OCI-M2 (cell line): ENCODE measurements around the gene PI4KA.

Source experiments
- DNase-seq: peaks from one replicate; lab custom pipeline; 2025; ENCODE audit not compliant: unreplicated experiment; lab: John Stamatoyannopoulos, UW

The PI4KA gene

DNA sequence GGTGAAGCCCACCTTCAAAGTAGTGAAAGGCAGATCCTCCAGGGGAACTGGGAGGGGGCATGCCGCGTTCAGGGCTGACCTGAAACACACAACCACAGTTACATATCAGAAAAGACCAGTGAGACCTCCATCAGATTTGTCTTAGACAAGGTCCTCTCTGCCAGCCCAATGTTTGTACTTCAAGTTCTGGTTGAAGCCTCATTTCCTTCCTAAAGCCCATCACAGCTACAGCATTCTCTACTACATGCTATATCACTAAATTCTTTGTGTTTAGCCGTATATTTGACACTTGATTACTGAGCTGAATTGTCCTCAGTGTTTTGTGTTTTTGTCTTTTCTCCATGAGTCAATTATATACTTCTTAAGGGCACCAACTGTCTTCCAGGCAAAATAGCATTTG, 40.1 kb downstream of the PI4KA start:
- DNase-seq, result no peak

DNA sequence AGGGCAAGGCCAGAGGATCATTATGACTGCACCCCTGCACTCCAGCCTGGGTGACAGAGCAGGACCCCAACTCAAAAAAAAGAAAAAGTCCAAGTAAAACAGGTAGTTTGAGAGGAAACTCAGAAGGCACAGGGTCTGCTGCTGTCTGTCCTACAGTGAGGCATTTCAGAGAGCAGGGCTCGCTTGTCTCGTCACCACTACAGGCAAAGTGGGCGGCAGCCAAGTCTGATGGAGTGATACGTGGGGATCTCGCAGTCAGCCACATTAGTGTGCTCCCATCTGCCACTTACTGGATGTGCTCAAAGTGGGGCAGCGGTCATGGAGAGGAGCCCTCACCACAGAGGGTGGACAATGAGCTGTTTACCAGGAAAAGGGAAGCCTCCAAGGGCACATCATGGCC, 42.1 kb downstream of the PI4KA start:
- DNase-seq, result no peak

DNA sequence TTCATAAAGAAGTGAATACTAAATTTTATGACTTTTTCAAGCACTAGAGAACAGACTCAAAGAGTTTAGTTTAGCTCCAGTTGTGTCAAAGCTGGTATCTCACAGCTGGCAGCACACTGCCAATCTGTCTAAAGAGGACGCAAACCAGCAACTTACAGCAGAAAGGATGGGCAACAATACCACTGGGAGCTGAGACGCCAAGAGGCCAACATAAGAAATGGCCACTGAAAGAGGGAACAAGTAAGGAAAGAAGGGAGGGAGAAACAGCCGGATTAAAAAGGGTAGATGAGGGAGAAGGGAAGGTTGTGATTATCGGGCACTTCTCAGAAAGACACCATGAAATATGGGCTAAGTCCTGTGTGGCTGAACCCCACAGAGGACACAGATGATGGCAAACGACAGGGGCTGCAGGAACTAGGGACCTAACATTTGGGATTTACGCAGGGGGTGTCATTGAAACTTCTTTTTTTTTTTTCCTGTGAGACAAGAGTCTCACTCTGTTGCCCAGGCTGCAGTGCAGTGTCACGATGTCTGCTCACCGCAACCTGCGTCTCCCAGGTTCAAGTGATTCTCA, 43.0 kb downstream of the PI4KA start:
- no peak for DNase-seq

DNA sequence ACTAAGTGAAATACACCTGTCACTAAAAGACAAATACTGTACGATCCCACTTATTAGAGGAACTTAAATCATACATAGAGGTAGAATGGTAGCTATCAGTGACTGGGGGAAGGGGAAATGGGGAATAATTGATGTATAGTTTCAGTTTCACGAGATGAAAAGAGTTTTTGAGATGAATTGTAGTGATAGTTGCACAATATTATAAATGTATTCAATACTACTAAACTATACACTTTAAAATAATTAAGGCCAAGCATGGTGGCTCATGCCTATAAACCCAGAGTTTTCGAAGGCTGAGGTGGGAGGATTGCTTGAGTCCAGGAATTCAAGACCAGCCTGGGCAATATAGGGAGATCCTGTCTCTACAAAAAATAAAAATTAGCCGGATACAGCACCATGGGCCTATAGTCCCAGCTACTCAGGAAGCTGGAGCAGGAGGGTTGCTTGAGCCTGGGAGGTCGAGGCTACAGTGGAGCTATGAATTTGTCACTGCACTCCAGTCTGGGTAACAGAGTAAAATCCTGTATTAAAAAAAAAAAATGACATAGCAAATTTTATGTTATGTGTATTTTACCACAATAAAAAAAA, 44.3 kb downstream of the PI4KA start:
- DNase-seq, result no peak

DNA sequence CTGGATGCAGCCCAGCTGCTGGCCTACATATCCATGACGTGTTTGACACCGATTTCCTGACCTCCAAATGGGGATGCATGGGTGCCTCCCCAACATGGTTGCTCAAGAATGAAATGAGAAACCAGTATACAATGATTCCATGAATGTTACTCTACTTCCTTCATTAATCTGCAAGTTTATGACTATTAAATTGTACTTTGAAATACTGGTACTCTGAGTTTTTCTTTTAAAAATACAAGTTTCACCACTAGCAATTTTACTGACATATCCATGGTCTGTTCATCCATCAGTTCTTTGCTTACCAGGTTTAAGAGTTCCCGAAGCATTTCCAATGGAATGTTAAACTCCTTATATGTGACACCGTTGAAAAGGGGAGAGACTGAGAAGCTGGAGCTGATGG, 45.6 kb downstream of the PI4KA start:
- no peak for DNase-seq

DNA sequence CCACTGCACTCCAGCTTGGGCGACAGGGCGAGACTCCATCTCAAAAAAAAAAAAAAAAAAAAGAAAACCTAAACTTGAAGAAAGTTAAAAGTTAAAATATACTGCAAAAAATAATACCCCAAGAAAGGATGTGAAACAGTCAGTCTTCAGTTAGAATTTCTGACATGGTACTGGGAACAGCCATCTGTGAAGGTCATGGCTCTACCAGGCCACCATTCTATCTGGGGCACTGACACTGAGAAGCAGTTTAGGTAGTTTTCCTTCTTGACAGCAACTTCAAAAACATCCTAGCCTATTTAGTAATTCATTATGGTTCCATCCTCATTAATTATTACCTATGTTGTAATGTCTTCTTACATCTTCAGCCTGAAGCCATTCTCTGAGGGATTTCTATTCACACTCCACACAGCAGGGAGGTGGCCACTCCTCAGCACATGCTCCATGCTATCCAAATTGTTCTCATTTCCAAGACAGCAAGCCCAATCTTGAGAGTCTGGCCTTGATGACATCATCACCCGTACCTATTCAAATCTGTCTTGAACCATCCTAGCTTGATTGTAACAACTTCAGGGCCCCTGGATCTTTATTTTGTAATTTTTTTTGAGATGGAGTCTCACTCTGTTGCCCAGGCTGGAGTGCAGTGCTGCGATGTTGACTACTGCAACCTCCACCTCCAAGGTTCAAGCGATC, 46.5 kb downstream of the PI4KA start:
- DNase-seq, result no peak

DNA sequence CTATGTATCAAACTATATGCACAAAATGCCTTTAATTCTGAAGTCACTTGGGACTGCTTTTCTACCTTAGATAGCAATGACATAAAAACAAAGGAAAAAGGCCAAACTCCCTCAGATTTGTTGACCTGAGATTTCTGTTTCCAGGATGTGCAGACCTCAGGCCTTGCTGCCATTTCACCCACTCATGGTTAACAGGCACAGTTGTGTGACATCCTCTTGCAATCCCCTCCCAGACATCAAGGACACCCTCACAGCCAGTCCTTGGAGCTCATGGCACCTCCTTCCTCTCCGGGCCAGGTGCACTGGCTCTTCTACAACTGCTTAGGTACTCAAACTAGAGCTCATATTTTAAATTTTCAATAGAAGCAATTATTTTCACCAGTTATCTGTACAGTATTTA, 47.4 kb downstream of the PI4KA start:
- no peak for DNase-seq

DNA sequence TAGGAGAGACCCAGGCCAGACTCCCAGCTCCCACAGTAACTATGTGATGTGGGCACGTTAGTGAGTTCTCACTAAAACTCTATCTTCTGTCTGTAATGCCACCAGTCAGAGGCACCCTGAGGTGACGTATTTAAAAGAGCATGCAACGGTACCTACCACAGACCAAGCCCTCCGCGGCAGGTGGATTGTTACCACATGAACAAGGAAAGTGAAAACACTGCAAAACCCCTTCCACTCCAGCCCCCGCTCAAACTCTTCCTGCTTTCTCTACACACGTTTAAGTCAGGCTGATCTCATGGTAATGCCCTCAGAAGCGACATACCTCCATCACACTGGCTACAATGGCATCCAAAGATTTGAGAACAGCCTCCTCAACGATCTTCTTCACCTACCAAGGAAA, 48.0 kb downstream of the PI4KA start:
- no peak for DNase-seq

DNA sequence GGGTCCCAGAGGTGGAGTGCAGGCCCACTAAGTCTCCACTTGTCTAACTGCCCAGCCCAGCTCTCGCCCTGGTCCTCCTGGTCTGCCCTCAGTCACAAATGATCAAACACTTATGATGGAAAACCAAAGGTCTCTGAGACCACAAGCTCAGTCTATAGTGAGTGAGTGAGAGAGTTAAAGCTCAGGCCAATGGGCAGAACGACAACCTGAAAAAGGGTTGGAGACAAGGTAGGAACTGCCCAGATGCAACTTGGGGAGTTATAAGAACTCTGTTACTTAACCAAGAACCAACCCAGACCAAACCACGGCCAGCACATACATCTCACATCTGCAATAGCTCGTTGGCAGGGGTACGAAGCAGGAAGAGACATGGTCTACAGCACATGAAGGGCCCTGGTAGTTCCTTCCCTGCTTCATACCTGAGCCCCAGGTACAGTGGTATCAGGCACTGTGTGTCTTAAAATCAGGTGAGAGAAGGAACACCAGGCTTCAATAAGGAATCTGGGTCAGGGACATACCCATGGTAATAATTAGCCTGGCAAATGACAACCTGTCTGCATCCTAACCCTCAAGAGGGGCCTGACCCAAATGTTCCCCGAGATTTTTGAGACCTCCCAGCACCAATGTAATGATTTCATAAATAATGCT, 48.9 kb downstream of the PI4KA start:
- no peak for DNase-seq

DNA sequence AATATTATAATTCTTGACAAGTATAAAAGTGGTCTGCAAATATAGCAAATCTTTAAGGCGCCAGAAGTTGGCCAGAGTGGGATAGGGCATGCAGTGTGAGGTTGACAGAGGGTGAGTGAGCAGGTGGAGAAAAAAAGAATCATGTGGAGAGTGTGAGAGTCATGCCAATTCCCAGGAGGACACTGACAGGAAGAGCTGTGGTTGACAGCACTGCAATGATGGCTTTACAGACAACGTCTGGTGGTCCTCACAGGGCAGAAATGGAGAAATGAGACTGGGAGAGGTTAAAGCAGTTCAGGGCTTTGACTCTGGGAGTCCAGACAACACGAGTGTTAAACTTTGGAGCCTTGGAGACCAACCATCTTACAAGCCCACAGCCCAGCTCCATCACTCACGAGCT, 49.8 kb downstream of the PI4KA start:
- no peak for DNase-seq

DNA sequence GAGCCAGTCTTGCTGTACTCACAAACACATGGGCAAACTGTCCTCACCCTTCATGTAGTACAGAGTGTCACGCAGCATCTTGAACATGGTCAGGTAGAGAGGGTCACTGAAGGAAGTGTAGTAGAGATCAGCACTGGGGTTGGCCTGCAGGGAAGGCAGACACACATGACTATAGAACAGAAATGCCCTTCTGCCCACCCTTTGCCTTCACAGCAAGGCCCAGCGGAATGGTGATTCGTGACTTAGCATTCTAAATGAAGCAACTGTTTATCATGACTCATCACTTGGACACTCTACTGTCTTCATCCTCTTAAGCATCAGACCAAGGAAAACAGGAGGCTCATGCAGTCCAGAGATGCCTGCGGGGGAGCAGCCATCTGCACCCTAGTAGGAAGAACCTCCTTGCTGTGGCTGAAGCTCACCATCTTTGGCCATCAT, 51.3 kb downstream of the PI4KA start:
- no peak for DNase-seq

DNA sequence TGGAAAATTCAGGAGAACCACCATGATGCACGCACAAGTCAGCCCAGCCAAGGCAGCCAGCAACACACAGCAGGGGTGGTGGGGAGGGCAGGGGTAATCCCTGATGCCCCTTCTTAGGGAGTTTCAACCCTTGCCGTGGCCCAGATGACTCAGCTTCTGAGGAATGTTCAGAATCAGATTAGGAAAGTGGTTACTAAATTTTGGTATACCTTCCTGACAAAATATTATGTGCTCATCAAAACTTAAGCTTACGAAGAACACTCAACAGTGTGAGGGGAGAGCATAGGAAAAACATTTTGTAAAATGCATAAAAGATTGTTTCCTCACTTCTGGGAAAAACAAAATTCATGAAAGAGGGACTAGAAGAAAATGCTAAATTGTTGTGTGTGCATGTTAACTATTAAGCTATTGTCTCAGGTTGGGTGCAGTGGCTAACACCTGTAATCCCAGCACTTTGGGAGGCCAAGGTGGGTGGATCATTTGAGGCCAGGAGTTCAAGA, 52.6 kb downstream of the PI4KA start:
- DNase-seq, result no peak

DNA sequence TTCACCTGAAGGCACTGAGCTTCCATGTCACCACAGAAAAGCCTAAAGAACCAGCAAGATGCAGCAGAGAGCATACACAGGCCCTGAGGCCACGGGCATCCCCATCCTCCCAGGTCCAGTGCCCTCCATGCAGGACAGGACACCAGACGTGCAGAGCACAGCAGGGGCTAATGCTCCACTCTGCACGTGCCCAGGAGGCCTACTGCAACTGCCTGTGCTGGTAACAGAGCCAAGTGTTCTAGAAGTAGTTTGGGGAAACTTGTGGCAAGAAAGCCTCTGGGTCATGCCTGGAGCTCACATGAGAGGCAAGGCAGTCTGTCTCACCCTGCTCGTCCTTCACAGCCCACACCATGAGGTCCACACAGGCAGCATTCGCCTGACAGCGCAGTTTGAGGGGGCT, 54.0 kb downstream of the PI4KA start:
- no peak for DNase-seq

DNA sequence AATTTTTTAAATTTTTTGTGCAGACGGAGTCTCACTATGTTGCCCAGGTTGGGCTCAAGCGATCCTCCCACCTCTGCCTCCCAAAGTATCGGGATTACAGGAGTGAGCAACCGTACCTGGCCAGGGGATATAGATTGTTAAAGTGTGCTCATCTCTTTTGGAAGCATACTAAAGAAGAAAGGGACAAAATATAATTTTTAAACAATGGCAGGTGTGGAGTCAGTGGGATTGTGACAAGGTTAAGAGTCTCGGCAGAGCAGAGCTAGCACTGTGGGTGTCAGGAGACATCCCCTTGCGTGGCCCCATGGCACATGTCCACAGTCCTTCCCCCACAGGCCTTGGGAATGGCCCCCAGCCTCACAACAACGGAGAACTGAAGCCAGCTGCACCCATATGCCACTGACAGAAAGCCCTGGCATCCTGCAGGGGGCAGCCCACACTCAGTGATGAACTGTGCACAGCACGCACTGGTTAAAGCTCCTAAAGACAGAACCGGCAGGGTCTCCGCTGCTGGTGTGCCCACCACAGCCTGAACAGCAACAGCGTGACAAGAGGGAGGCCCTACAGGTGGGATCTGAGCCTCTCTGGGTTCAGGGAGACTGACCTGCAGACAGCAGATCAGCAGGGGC, 54.8 kb downstream of the PI4KA start:
- DNase-seq, result no peak

DNA sequence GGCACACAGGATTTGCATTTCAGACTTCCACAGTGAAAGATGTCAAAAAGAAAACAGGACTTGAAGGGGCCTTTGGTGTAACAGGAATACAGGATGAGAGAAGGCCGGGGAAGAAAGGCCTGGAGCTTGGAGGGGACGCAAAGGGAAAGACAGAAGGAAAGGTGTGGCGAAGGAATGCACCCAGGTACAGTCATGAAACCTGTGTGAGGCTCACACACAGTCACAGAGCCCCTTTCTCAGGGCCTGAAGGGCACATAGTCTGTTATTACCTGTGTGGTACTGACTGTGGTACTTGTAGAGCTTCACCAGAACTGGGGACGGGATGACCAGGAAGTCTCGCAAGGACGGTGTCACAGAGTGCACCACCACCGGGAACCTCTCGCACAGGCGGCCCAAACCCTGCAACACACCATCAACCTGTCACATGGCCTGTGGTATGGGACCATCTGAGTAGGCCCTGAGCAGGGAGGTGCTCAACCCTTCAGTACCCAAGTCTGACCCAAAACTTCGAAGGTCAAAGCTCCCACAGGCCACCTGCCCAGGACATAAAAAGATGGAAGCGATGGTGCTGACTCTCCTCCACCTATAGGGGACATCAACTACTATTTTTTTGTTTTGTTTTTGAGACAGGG, 55.6 kb downstream of the PI4KA start:
- DNase-seq, result no peak

DNA sequence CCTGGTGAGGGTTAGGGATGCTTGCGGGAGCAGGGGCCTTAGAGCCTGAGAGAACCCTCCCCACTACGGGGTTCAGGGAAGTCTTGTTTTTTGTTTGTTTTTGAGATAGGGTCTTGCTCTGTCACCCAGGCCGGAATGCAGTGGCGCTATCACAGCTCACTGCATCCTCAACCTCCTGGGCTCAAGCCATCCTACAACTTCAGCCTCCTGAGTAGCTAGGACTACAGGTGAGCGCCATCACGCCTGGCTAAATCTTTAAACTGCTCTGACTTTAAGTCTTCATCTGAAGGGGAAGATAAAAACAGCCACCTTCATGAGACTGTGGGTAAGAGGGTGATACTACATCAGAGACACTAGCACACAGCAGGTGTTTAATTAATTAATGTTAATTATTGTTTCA, 56.2 kb downstream of the PI4KA start:
- no peak for DNase-seq

DNA sequence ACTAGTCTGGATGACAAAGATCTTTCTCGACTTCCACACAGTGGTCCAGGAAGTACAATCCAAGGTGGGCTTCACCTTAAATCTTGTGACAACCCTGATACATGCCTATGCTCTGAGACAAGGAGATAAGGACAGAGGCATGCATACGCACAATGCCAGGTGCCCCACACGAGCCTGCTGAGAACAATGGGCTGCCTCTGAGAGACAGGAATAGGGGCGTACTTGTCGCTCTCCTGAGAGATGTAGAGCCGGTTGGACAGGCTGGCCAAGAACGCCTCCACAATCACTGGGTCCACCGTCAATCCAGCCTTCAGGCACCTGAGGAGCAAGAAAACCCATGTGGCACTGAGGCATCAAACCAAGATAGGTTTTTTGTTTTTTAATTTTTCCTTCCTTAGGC, 59.2 kb downstream of the PI4KA start:
- no peak for DNase-seq

DNA sequence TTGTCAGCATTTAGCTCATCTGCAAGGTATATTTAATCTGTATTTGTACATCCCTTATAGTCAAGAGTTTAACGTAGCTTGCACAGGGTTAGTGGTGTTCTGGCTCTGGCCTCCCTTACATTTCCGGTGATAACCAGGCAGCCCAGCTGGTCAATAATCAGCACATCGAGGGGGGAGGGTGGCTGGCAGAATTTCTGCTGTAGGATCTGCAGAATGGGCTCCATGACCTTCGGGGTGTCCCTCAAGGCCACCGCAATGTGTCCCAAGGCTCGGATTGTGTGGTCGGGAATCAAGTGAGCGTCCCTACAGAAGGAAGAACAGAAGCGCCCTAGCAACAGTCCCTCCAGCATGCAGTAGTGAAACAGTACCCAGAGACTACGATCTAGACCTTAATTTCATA, 59.6 kb downstream of the PI4KA start:
- DNase-seq, result no peak

DNA sequence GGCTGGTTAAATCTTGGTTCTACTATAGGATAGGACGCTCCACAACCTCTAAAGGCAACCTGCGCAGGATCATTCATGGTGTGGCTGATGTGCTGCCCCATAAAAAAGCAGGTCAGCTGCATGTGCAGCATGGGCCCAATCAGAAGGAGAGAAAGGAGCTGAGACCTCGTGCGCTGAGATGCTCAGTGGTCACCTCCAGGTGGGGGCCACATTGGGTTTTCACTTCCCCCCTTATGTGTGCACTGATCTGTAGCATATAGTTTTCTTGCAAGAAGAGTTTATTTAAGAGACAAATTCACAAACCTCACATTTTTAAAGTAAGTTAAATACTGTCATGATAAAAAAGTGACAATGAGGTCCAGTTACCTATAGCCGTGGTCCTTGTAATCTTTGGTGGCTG, 60.4 kb downstream of the PI4KA start:
- no peak for DNase-seq

DNA sequence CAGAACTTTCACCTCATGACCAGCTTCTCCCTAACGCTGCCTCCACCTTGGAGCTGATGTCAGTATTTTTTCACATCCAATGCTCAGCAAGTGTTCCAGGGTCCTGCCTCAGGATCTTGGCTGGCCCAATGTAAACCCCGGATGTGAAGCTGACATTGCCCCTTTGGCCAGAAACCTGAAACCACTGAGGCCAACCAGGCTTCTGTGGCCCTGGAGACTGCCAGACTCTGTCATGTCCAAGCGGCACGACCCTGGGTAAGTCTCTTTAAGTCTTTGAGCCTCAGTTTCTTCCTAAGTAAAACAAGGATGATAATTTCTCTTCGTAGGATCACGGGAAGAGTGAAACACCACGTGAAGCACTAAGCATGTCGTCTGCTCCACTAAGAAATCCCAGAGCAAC, 61.9 kb downstream of the PI4KA start:
- no peak for DNase-seq
